OCI-LY1 (cell line): Measurements from ENCODE around the gene NAP1L5.

Experiments
- H2AFZ ChIP-seq: fragments of 200-600 bp; sonication (generic), shearing (Covaris generic); 2 replicates; pipeline ENCODE4 v1.6.0; 2014; ENCODE audit warnings: antibody characterized with exemption, mild to moderate bottlenecking, low read length
- H3F3A ChIP-seq: fragments of 200-600 bp; sonication (generic), shearing (Covaris generic); 2 replicates; pipeline ENCODE4 v1.6.0; 2014; ENCODE audit warnings: mild to moderate bottlenecking, antibody characterized with exemption, low read length, moderate library complexity; ENCODE audit not compliant: insufficient read depth
- H3K27ac ChIP-seq: fragments of 200-600 bp; sonication (generic); 2 replicates; pipeline ENCODE4 v1.5.1; 2014; ENCODE audit warnings: low read length, mixed run types, mild to moderate bottlenecking, low read depth; ENCODE audit not compliant: poor library complexity, severe bottlenecking
- H3K27me3 ChIP-seq: fragments of 200-600 bp; sonication (generic); 2 replicates; pipeline ENCODE4 v1.6.0; 2014; ENCODE audit warnings: antibody characterized with exemption, mild to moderate bottlenecking, low read length, moderate library complexity; ENCODE audit not compliant: insufficient read depth
- H3K36me3 ChIP-seq: fragments of 200-600 bp; sonication (generic); 2 replicates; pipeline ENCODE4 v1.6.1; 2014; ENCODE audit warnings: mild to moderate bottlenecking, antibody characterized with exemption, low read length, moderate library complexity, mixed read lengths; ENCODE audit not compliant: insufficient read depth
- H3K4me1 ChIP-seq: fragments of 200-600 bp; sonication (generic); 2 replicates; pipeline ENCODE4 v1.5.1; 2014; ENCODE audit warnings: mild to moderate bottlenecking, low read length, moderate library complexity; ENCODE audit not compliant: insufficient read depth, severe bottlenecking
- H3K4me2 ChIP-seq: fragments of 200-600 bp; sonication (generic), shearing (Covaris generic); 2 replicates; pipeline ENCODE4 v1.6.1; 2014; ENCODE audit warnings: low read length
- H3K4me3 ChIP-seq: fragments of 200-600 bp; sonication (generic); 2 replicates; pipeline ENCODE4 v1.5.1; 2014; ENCODE audit warnings: low read length, low read depth, mild to moderate bottlenecking, mixed read lengths; ENCODE audit not compliant: poor library complexity, severe bottlenecking
- H3K79me2 ChIP-seq: fragments of 200-600 bp; shearing (Covaris generic); 2 replicates; pipeline ENCODE4 v1.6.1; 2016; ENCODE audit warnings: mixed run types, low read length, mixed read lengths; ENCODE audit not compliant: insufficient read depth
- H3K9ac ChIP-seq: fragments of 200-600 bp; sonication (generic), shearing (Covaris generic); 2 replicates; pipeline ENCODE4 v1.6.1; 2014; ENCODE audit warnings: mild to moderate bottlenecking, low read length, mixed read lengths
- H3K9me2 ChIP-seq: fragments of 200-600 bp; sonication (generic), shearing (Covaris generic); 2 replicates; pipeline ENCODE4 v1.6.1; 2014; ENCODE audit warnings: low read depth, mild to moderate bottlenecking, low read length, mixed read lengths
- H3K9me3 ChIP-seq: fragments of 200-600 bp; shearing (Covaris generic); 2 replicates; pipeline ENCODE4 v1.6.1; 2014; ENCODE audit warnings: low read length, mixed read lengths
- H4K20me1 ChIP-seq: fragments of 200-600 bp; sonication (generic), shearing (Covaris generic); 2 replicates; pipeline ENCODE4 v1.6.0; 2016; ENCODE audit warnings: mild to moderate bottlenecking, low read length; ENCODE audit not compliant: insufficient read depth
- CTCF ChIP-seq: fragments of 200-600 bp; sonication (generic), shearing (Covaris generic); IDR thresholded peaks from 2 replicates; pipeline ENCODE4 v1.5.1; 2017; ENCODE audit warnings: mild to moderate bottlenecking, antibody characterized with exemption, low read length, moderate library complexity, mixed read lengths
- EZH2 ChIP-seq: fragments of 200-600 bp; sonication (generic), shearing (Covaris generic); IDR thresholded peaks from 2 replicates; pipeline ENCODE4 v1.8.0; 2017; ENCODE audit warnings: borderline replicate concordance, mixed run types, mild to moderate bottlenecking, antibody characterized with exemption, low read length, moderate library complexity, mixed read lengths

Gene NAP1L5

GRCh38 chr4:88705223-88705622 lies 7.6 kb upstream of the NAP1L5 start:
- Histone ChIP-seq H3K9me2 (no peaks in the 10 kb centered on the region), H3K4me3 (no peak overlapping the region), H2AFZ (no peak overlapping the region), H3F3A (no peaks in the 10 kb centered on the region), H3K9me3 (no peaks in the 10 kb centered on the region), H3K27ac (no peak overlapping the region), H3K79me2 (no peaks in the 10 kb centered on the region), H3K4me2 (no peak overlapping the region), H3K36me3 (peaks cover 4% of the 10 kb centered on the region; the same call in 1 of the 2 replicates), H3K4me1 (no peaks in the 10 kb centered on the region), H4K20me1 (no peaks in the 10 kb centered on the region), H3K9ac (no peak overlapping the region), H3K27me3 (no peaks in the 10 kb centered on the region)
- no peak for TF ChIP-seq CTCF

DNA sequence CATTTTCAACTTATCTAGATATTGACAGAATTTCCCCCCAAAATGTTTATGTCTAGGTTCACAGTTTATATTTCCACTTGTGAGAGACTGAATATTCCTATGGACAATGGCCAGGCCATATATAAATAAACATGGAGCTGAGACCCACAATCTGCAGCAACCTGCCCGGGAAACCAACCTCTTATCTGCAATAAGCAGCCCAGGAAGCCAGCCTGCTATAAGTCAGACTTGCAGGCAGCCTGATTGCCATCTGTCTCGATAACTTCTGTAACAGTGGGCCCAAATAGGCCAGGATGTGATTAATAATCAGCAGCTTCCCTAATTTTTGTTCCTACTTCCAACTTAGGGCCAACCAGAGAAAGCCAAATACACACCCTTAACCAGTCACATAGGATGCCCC lies 5.2 kb upstream of the NAP1L5 start:
- Histone ChIP-seq H3K79me2 (no peaks in the 10 kb centered on the region), H3K27ac (no peak overlapping the region), H3K36me3 (peaks cover 4% of the 10 kb centered on the region; the same call in 1 of the 2 replicates), H3K27me3 (no peaks in the 10 kb centered on the region), H3K9me2 (no peaks in the 10 kb centered on the region), H2AFZ (no peak overlapping the region), H3K4me1 (peaks cover 6% of the 10 kb centered on the region), H4K20me1 (no peaks in the 10 kb centered on the region), H3K9me3 (no peaks in the 10 kb centered on the region), H3K4me3 (no peak overlapping the region), H3F3A (no peaks in the 10 kb centered on the region), H3K9ac (no peak overlapping the region), H3K4me2 (no peak overlapping the region)
- TF ChIP-seq CTCF (no peak), EZH2 (no peak)

DNA sequence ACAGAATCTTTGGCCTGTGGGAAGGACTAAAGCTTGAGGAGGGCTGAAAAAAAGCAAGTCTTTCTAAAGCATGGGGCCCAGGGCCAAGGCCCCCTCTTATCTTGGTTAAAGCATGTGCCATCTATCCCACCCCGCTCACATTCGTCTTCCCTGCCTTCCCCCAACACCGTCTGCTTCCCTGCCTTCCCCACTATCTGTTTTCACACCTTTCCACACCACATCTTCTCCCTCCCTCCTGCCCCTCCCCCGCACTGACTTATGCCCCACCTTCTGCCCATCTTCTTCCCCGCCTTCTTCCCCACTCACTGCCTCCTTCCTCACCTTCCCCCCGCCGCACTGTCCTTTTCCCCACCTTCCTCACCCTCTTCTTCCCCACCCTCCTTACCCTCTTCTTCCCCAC lies 890 bp upstream of the NAP1L5 start:
- H3K9me3 ChIP-seq = no peaks in the 10 kb centered on the region
- no peaks in the 10 kb centered on the region for H3F3A ChIP-seq
- no peak overlapping the region for H3K4me3 ChIP-seq
- no peak overlapping the region for H3K4me2 ChIP-seq
- H3K27me3 ChIP-seq = no peaks in the 10 kb centered on the region
- no peaks in the 10 kb centered on the region for H3K9me2 ChIP-seq
- H3K79me2 ChIP-seq = no peaks in the 10 kb centered on the region
- no peak overlapping the region for H2AFZ ChIP-seq
- H3K36me3 ChIP-seq = no peaks in the 10 kb centered on the region
- TF ChIP-seq CTCF (no peak), EZH2 (no peak)
- H3K27ac ChIP-seq = no peak overlapping the region
- H3K4me1 ChIP-seq = peaks cover 16% of the 10 kb centered on the region
- no peak overlapping the region for H3K9ac ChIP-seq
- no peaks in the 10 kb centered on the region for H4K20me1 ChIP-seq
